Keratinocyte (primary cell): ENCODE data around the gene TSC22D3. TPM values are rescaled to one million over a fixed set of nuclear protein-coding genes. Genes with fewer than 3 reads are reported as not detected.

Source experiments
- DNase-seq: peaks from one replicate; pipeline ENCODE4 v3.0.0-alpha.2; 2011; ENCODE audit warnings: low read depth, missing footprints, low spot score
- FAIRE-seq: peaks from 2 replicates; lab custom pipeline; 2011; peaks lifted over from hg19 to GRCh38; lab: Jason Lieb, UNC
- H2AFZ ChIP-seq: 2 replicates; pipeline ENCODE4 v1.6.0; 2012; ENCODE audit warnings: low read length, control low read depth, inconsistent platforms; ENCODE audit not compliant: control insufficient read depth
- H3K27ac ChIP-seq: 2 replicates; pipeline ENCODE4 v1.5.1; 2011; ENCODE audit warnings: low read length; ENCODE audit not compliant: control insufficient read depth, insufficient read depth
- H3K27me3 ChIP-seq: 3 replicates; pipeline ENCODE4 v1.6.0; 2011; ENCODE audit warnings: low read length; ENCODE audit not compliant: control insufficient read depth, insufficient read depth; ENCODE audit errors: extremely low read depth
- H3K36me3 ChIP-seq, 2 experiments: 2 replicates in 1 of 2; 3 replicates in 1 of 2; pipeline ENCODE4 v1.5.1; 2011; ENCODE audit warnings: low read length in 2 of 2, mild to moderate bottlenecking in 1 of 2; ENCODE audit not compliant: control insufficient read depth in 2 of 2, insufficient read depth in 2 of 2; ENCODE audit errors: extremely low read depth in 1 of 2
- H3K4me1 ChIP-seq: 3 replicates; pipeline ENCODE4 v1.5.1; 2011; ENCODE audit warnings: low read length; ENCODE audit not compliant: control insufficient read depth, insufficient read depth; ENCODE audit errors: extremely low read depth
- H3K4me2 ChIP-seq: 3 replicates; pipeline ENCODE4 v1.6.0; 2011; ENCODE audit warnings: low read depth, low read length; ENCODE audit not compliant: control insufficient read depth, insufficient read depth; ENCODE audit errors: extremely low read depth
- H3K4me3 ChIP-seq, 3 experiments: fragments of 200-600 bp in 1 of 3; sonication (generic) in 1 of 3; 2 replicates in 2 of 3; 3 replicates in 1 of 3; pipeline ENCODE4 v1.5.1; 2011 to 2016; ENCODE audit warnings: low read length in 3 of 3, mild to moderate bottlenecking in 3 of 3, control low read depth in 2 of 3, inconsistent platforms in 1 of 3, low read depth in 1 of 3, mixed read lengths in 1 of 3, mixed run types in 1 of 3, moderate library complexity in 1 of 3; ENCODE audit not compliant: control insufficient read depth in 2 of 3, insufficient read depth in 2 of 3; ENCODE audit errors: extremely low read depth in 1 of 3
- H3K79me2 ChIP-seq: 2 replicates; pipeline ENCODE4 v1.6.0; 2012; ENCODE audit warnings: low read length; ENCODE audit not compliant: control insufficient read depth, insufficient read depth
- H3K9ac ChIP-seq: 3 replicates; pipeline ENCODE4 v1.6.0; 2011; ENCODE audit warnings: low read length; ENCODE audit not compliant: control insufficient read depth, insufficient read depth; ENCODE audit errors: extremely low read depth
- H3K9me1 ChIP-seq: 3 replicates; pipeline ENCODE4 v1.6.0; 2011; ENCODE audit warnings: low read length; ENCODE audit not compliant: control insufficient read depth, insufficient read depth; ENCODE audit errors: extremely low read depth
- H3K9me3 ChIP-seq: 2 replicates; pipeline ENCODE4 v1.5.1; 2012; ENCODE audit warnings: low read depth, low read length; ENCODE audit not compliant: control insufficient read depth
- H4K20me1 ChIP-seq: 3 replicates; pipeline ENCODE4 v1.6.0; 2011; ENCODE audit warnings: low read length; ENCODE audit not compliant: control insufficient read depth, insufficient read depth; ENCODE audit errors: extremely low read depth
- CTCF ChIP-seq, 3 experiments: IDR thresholded peaks in 1 of 3; conservative IDR thresholded peaks in 1 of 3; optimal IDR thresholded peaks in 1 of 3; 2 replicates in 2 of 3; 3 replicates in 1 of 3; pipeline versions ENCODE3 to v1.5.1; 2011; ENCODE audit warnings: low read length in 3 of 3, mild to moderate bottlenecking in 3 of 3, moderate library complexity in 2 of 3, control low read depth in 1 of 3, inconsistent platforms in 1 of 3; ENCODE audit not compliant: insufficient read depth in 2 of 3; ENCODE audit errors: extremely low read depth in 1 of 3
- EZH2 ChIP-seq: IDR thresholded peaks from one replicate; pipeline ENCODE4 v1.6.1; 2012; ENCODE audit warnings: inconsistent platforms, mild to moderate bottlenecking, low read length, moderate library complexity
- dilution Hi-C: fragments of 300-500 bp; cut with MboI; formaldehyde crosslinking; loops from one replicate; pipeline ENCODE4 v1.7.0; 2020; ENCODE audit warnings: low sequenced_read_pairs; ENCODE audit not compliant: extremely low pct_ligation_motif_present
- polyA plus RNA-seq, 5 experiments: library from polyadenylated mRNA; depleted of rRNA in 3 of 5; stranded (reverse) in 3 of 5; stranded (forward) in 1 of 5; unstranded in 1 of 5; fragments of >200 nt; gene quantifications; 1 replicate in 1 of 5; 2 replicates in 3 of 5; 3 replicates in 1 of 5; pipeline versions ENCODE4 v1.2.1 to v1.2.3, GENCODE V29; 2011 to 2012; ENCODE audit warnings: missing spikeins in 2 of 5, low read depth in 1 of 5, low replicate concordance in 1 of 5

Gene TSC22D3
- polyA plus RNA-seq, 1 donor (not counting 4 experiments of a cell fraction or from before 2014, with no cell fraction given): 48.5 TPM

- DNase-seq: no peak
- H3K79me2 ChIP-seq: no peaks in the 10 kb centered on the region
- H3K36me3 ChIP-seq: peaks cover 0 to 16% of the 10 kb centered on the region in 2 experiments
- H3K4me2 ChIP-seq: peak overlapping the region; percentile 54
- peak overlapping the region; percentile 90 for H3K9ac ChIP-seq
- H3K4me3 ChIP-seq: peak overlapping the region; percentile 39 to 67 (median 57)
- no peaks in the 10 kb centered on the region for H3K9me3 ChIP-seq
- dilution Hi-C loops: no loop called here
- peak; percentile 23 for FAIRE-seq
- TF ChIP-seq CTCF (optimal IDR thresholded peaks at IDR 0.05 in 1 of 3, IDR thresholded peaks at IDR 0.05 in 1 of 3, conservative IDR thresholded peaks at IDR 0.05 in 1 of 3; ENCODE audit: extremely low read depth in 1 of 3, insufficient read depth in 2 of 3, low read length in 3 of 3) (no peak), EZH2 (no peak)
- no peaks in the 10 kb centered on the region for H3K9me1 ChIP-seq
- H2AFZ ChIP-seq: no peak overlapping the region
- H3K27ac ChIP-seq: peak overlapping the region; percentile 58
- H3K4me1 ChIP-seq: peaks cover 43% of the 10 kb centered on the region
- no peaks in the 10 kb centered on the region for H3K27me3 ChIP-seq
- H4K20me1 ChIP-seq: no peaks in the 10 kb centered on the region
Measured at GRCh38 chrX:107716816-107717700, 58.5 kb downstream of the TSC22D3 start.

- Histone ChIP-seq H3K36me3 (peaks cover 0 to 16% of the 10 kb centered on the region in 2 experiments), H3K27me3 (no peaks in the 10 kb centered on the region), H4K20me1 (no peaks in the 10 kb centered on the region), H3K27ac (peak overlapping the region; percentile 85), H3K9me1 (no peaks in the 10 kb centered on the region), H3K4me3 (peak overlapping the region; percentile 57 to 79 (median 69)), H3K9ac (peak overlapping the region; percentile 90), H2AFZ (no peak overlapping the region), H3K9me3 (no peaks in the 10 kb centered on the region), H3K4me1 (peaks cover 48% of the 10 kb centered on the region), H3K4me2 (peak overlapping the region; percentile 75), H3K79me2 (no peaks in the 10 kb centered on the region)
- TF ChIP-seq CTCF (optimal IDR thresholded peaks at IDR 0.05 in 1 of 3, IDR thresholded peaks at IDR 0.05 in 1 of 3, conservative IDR thresholded peaks at IDR 0.05 in 1 of 3; ENCODE audit: extremely low read depth in 1 of 3, insufficient read depth in 2 of 3, low read length in 3 of 3) (no peak), EZH2 (no peak)
- FAIRE-seq (no peak), DNase-seq (no peak)
- dilution Hi-C loops: no loop called here
Measured at GRCh38 chrX:107716118-107716684, 59.4 kb downstream of the TSC22D3 start.
